Peyer's patch (tissue), 4 donors: Measurements from ENCODE around the gene XPR1. TPM values are rescaled to one million over a fixed set of nuclear protein-coding genes. Genes with fewer than 3 reads are reported as not detected.

Experiments used
- DNase-seq, 3 donors: peaks; one replicate each; pipeline ENCODE4 v3.0.0-alpha.2; 2017 to 2019
- H3K27ac ChIP-seq, 4 donors: fragments of 200-600 bp; sonication (generic); one replicate each; pipeline ENCODE4 v1.5.1; 2016 to 2019
- H3K27me3 ChIP-seq, 2 donors: fragments of 200-600 bp; sonication (generic); one replicate each; pipeline ENCODE4 v1.5.1; 2019
- H3K36me3 ChIP-seq, 3 donors: fragments of 200-600 bp; sonication (generic); one replicate each; pipeline ENCODE4 v1.5.1; 2016 to 2019
- H3K4me1 ChIP-seq, 4 donors: fragments of 200-600 bp; sonication (generic); one replicate each; pipeline ENCODE4 v1.5.1; 2016 to 2019
- H3K4me3 ChIP-seq, 4 donors: fragments of 200-600 bp; sonication (generic); 1 replicate in 3 of 4; 2 replicates in 1 of 4; pipeline ENCODE4 v1.5.1; 2016 to 2019; ENCODE audit warnings: mild to moderate bottlenecking in 1 of 4
- H3K9me3 ChIP-seq, 4 donors: fragments of 200-600 bp; sonication (generic); one replicate each; pipeline ENCODE4 v1.5.1; 2016 to 2019; ENCODE audit warnings: mild to moderate bottlenecking in 1 of 4
- POLR2A ChIP-seq, 2 donors: fragments of 450-650 bp; IDR thresholded peaks; one replicate each; pipeline ENCODE4 v1.5.1; 2017; ENCODE audit warnings: antibody characterized with exemption in 2 of 2, mild to moderate bottlenecking in 2 of 2, moderate library complexity in 2 of 2
- total RNA-seq, 4 donors: library from RNA; depleted of rRNA; stranded (reverse); fragments of >200 nt; gene quantifications; one replicate each; pipeline ENCODE4 v1.1.0, GENCODE V29; 2016
- TF ChIP-seq, protein P1 (sequence below), 6 experiments: fragments of 450-650 bp in 4 of 6; fragments of 200-600 bp in 2 of 6; sonication (generic) in 1 of 6; IDR thresholded peaks; one replicate each; pipeline ENCODE4 v1.5.1; 2017 to 2019; ENCODE audit warnings: antibody characterized with exemption in 6 of 6, mild to moderate bottlenecking in 3 of 6, moderate library complexity in 1 of 6

Gene XPR1
- total RNA-seq, 4 donors from 2014 or later, result 29.7 to 59.7 (median 53.9) TPM

GRCh38 chr1:180929389-180929788 lies 297.6 kb downstream of the XPR1 start:
- Histone ChIP-seq H3K9me3 (no peaks in the 10 kb centered on the region), H3K27me3 (no peaks in the 10 kb centered on the region), H3K4me3 (no peak overlapping the region), H3K4me1 (peaks cover 0 to 22% (median 0%) of the 10 kb centered on the region in 4 donors), H3K27ac (no peak overlapping the region), H3K36me3 (peaks cover 0 to 3% (median 0%) of the 10 kb centered on the region in 3 donors)
- TF ChIP-seq, protein P1, sequence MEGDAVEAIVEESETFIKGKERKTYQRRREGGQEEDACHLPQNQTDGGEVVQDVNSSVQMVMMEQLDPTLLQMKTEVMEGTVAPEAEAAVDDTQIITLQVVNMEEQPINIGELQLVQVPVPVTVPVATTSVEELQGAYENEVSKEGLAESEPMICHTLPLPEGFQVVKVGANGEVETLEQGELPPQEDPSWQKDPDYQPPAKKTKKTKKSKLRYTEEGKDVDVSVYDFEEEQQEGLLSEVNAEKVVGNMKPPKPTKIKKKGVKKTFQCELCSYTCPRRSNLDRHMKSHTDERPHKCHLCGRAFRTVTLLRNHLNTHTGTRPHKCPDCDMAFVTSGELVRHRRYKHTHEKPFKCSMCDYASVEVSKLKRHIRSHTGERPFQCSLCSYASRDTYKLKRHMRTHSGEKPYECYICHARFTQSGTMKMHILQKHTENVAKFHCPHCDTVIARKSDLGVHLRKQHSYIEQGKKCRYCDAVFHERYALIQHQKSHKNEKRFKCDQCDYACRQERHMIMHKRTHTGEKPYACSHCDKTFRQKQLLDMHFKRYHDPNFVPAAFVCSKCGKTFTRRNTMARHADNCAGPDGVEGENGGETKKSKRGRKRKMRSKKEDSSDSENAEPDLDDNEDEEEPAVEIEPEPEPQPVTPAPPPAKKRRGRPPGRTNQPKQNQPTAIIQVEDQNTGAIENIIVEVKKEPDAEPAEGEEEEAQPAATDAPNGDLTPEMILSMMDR (IDR thresholded peaks at IDR 0.05), result no peak
- no peak for TF ChIP-seq POLR2A (IDR thresholded peaks at IDR 0.05)
- DNase-seq, result no peak

- no peak for TF ChIP-seq POLR2A (IDR thresholded peaks at IDR 0.05)
- TF ChIP-seq, protein P1 (IDR thresholded peaks at IDR 0.05), result no peak
- peaks cover 0 to 3% (median 0%) of the 10 kb centered on the region in 3 donors for H3K36me3 ChIP-seq
- no peaks in the 10 kb centered on the region for H3K27me3 ChIP-seq
- peaks cover 0 to 14% (median 0%) of the 10 kb centered on the region in 4 donors for H3K4me1 ChIP-seq
- no peak overlapping the region for H3K27ac ChIP-seq
- no peak for DNase-seq
- no peak overlapping the region for H3K4me3 ChIP-seq
- no peaks in the 10 kb centered on the region for H3K9me3 ChIP-seq
These were observed 298.9 kb downstream of the XPR1 start for GRCh38 chr1:180930687-180931086.

DNA sequence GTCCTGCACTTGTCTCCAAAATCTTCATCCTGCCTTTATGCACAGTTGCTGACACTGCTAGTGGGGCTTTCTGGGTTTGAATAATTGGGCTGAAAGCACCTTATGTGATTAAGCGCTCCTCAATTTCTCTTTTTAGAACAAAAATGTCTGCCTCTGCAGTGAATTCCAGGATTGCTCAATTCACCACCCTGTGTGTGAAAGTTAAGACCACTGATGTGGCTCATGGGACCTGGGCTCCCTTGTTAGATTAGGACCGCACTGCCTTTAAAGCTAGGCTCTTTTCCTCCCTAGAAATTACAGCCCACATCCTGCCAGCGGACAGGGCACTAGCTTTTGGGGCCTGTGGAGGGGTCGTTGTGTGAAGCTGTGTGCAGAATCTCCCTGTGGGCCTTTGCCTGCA lies 299.7 kb downstream of the XPR1 start:
- TF ChIP-seq, protein P1 (IDR thresholded peaks at IDR 0.05), result no peak
- TF ChIP-seq POLR2A (IDR thresholded peaks at IDR 0.05), result no peak
- Histone ChIP-seq H3K9me3 (no peaks in the 10 kb centered on the region), H3K27ac (no peak overlapping the region), H3K36me3 (peaks cover 0 to 7% (median 0%) of the 10 kb centered on the region in 3 donors), H3K4me1 (peaks cover 0 to 7% (median 0%) of the 10 kb centered on the region in 4 donors), H3K27me3 (no peaks in the 10 kb centered on the region), H3K4me3 (no peak overlapping the region)
- no peak for DNase-seq

- no peaks in the 10 kb centered on the region for H3K27me3 ChIP-seq
- H3K9me3 ChIP-seq, result no peaks in the 10 kb centered on the region
- peaks cover 0 to 7% (median 0%) of the 10 kb centered on the region in 3 donors for H3K36me3 ChIP-seq
- no peak for DNase-seq
- H3K4me1 ChIP-seq, result no peaks in the 10 kb centered on the region
- no peak overlapping the region for H3K27ac ChIP-seq
- TF ChIP-seq POLR2A (IDR thresholded peaks at IDR 0.05), result no peak
- TF ChIP-seq, protein P1 (IDR thresholded peaks at IDR 0.05), result no peak
- no peak overlapping the region for H3K4me3 ChIP-seq
These were observed 300.6 kb downstream of the XPR1 start for GRCh38 chr1:180932378-180932777.

DNA sequence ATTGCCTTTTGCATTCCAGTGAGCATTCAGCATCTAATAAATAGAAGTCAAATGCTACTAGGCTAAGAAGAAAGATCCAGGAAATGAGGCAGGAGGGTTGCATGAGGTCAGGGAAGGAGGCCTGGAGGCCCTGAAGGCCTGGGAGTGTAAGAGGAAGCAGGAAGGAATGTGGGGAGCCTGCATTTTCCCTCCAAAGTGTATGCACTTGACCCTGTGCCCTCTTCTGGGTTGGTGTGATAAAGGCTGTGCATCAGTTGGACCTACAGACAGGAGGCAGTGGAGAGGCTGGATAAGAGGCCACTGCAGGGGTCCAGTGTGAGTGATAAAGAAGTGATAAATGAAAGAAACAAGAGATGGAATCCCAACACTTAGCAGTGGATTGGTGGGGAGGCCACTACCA lies 301.3 kb downstream of the XPR1 start:
- Histone ChIP-seq H3K36me3 (peaks cover 0 to 7% (median 0%) of the 10 kb centered on the region in 3 donors), H3K27me3 (no peaks in the 10 kb centered on the region), H3K9me3 (no peaks in the 10 kb centered on the region), H3K4me1 (no peaks in the 10 kb centered on the region), H3K27ac (no peak overlapping the region), H3K4me3 (no peak overlapping the region)
- TF ChIP-seq, protein P1 (IDR thresholded peaks at IDR 0.05), result no peak
- no peak for TF ChIP-seq POLR2A (IDR thresholded peaks at IDR 0.05)
- DNase-seq, result no peak

GRCh38 chr1:180934563-180934962 lies 302.7 kb downstream of the XPR1 start:
- peaks cover 0 to 7% (median 0%) of the 10 kb centered on the region in 3 donors for H3K36me3 ChIP-seq
- DNase-seq, result no peak

More at GRCh38 chr1:180934563-180934962, 302.7 kb downstream of the XPR1 start:
- Histone ChIP-seq H3K27ac (no peak overlapping the region), H3K27me3 (no peaks in the 10 kb centered on the region), H3K4me3 (no peak overlapping the region), H3K9me3 (no peaks in the 10 kb centered on the region), H3K4me1 (no peaks in the 10 kb centered on the region)
- no peak for TF ChIP-seq POLR2A (IDR thresholded peaks at IDR 0.05)
- TF ChIP-seq, protein P1 (IDR thresholded peaks at IDR 0.05), result no peak
